GM12891 (cell line): ENCODE data around the gene PDS5A.

Experiments used
- PAX5 ChIP-seq: IDR thresholded peaks from 2 replicates; pipeline ENCODE4 v1.6.1; 2011; ENCODE audit warnings: low read length, moderate library complexity, mild to moderate bottlenecking; ENCODE audit not compliant: insufficient read depth, severe bottlenecking
- POLR2A ChIP-seq: IDR thresholded peaks from 2 replicates; pipeline ENCODE4 v1.6.1; 2011; ENCODE audit warnings: low read depth, low read length, control low read depth
- POLR2AphosphoS5 ChIP-seq: IDR thresholded peaks from 2 replicates; pipeline ENCODE4 v1.6.1; 2011; ENCODE audit warnings: low read depth, low read length, control low read depth
- TAF1 ChIP-seq: IDR thresholded peaks from 2 replicates; pipeline ENCODE4 v1.6.1; 2011; ENCODE audit warnings: low read depth, low read length, control low read depth

DNA sequence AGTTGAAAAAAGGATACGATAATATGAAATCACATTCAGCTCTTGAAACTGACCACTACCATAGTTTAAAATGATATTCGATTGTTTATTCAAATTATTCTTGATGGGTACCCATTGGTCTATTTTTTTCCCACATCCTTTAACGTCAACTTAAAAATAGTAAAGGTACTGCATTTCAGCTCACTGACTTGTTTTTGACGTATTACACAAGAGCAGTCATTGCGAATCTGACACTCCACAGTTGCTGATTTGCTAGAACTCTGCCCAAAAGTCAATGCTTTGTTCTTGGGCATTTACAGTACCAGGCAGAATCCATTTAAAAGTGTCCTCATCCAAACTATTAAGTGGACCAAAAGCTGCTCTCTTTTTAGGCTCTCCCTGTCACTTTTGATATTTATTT is 1.2 kb upstream of the PDS5A start:
- TF ChIP-seq POLR2A (no peak), TAF1 (no peak), PAX5 (no peak), POLR2AphosphoS5 (no peak)
